GM20431 (cell line): ENCODE results near the gene KDM1B.
"Not testable (repeated sequence)": the region's sequence is repeated elsewhere in the genome, so short reads cannot be mapped to it uniquely, and the experiment has no call there.

Source experiments
- in situ Hi-C: fragments of 300-500 bp; cut with MseI, MboI; formaldehyde crosslinking; loops from one replicate; pipeline ENCODE4 v1.15.0; 2020; ENCODE audit warnings: low sequenced_read_pairs; ENCODE audit not compliant: unreplicated experiment

The KDM1B gene

GRCh38 chr6:18221288-18221615, 66.0 kb downstream of the KDM1B start:
- in situ Hi-C loops, result no loop called here

- in situ Hi-C loops, result not testable (repeated sequence)
Observed at GRCh38 chr6:18226451-18227105, 71.4 kb downstream of the KDM1B start.

DNA sequence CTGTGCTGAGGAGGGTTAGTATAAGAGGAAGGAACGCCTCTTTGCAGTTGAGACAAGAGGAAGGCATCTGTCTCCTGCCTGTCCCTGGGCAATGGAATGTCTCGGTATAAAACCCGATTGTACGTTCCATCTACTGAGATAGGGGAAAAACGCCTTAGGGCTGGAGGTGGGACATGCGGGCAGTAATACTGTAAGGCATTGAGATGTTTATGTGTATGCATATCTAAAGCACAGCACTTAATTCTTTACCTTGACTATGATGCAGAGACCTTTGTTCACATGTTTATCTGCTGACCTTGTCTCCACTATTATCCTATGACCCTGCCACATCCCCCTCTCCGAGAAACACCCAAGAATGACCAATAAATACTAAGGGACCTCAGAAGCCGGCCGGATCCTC, 71.9 kb downstream of the KDM1B start:
- in situ Hi-C loops, result not testable (repeated sequence)

- in situ Hi-C loops, result not testable (repeated sequence)
Observed at GRCh38 chr6:18228590-18228989, 73.4 kb downstream of the KDM1B start.

- in situ Hi-C loops, result not testable (repeated sequence)
Observed at GRCh38 chr6:18231856-18232255, 76.6 kb downstream of the KDM1B start.

GRCh38 chr6:18233770-18234169, 78.5 kb downstream of the KDM1B start:
- in situ Hi-C loops, result not testable (repeated sequence)

DNA sequence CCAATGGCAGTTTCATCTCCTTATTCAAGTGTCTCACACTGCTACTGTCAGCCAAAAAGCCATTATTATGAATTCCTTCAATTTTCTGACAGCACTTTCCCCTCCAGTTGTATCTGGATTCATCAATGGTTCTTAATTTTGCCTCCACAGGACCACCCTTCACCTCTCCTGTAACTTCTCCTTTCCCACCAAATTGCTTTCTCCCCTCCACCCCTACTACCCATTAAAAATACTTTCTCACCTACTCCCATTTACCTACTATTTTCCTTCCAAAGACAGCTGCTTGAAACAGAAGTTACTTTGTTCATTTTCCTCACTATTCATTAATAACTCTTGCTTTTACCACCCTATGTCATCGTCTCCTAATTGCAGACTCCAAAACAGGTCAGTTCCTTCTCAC, 79.3 kb downstream of the KDM1B start:
- in situ Hi-C loops, result no loop called here

- in situ Hi-C loops, result no loop called here
Observed at GRCh38 chr6:18235524-18235923, 80.3 kb downstream of the KDM1B start.

DNA sequence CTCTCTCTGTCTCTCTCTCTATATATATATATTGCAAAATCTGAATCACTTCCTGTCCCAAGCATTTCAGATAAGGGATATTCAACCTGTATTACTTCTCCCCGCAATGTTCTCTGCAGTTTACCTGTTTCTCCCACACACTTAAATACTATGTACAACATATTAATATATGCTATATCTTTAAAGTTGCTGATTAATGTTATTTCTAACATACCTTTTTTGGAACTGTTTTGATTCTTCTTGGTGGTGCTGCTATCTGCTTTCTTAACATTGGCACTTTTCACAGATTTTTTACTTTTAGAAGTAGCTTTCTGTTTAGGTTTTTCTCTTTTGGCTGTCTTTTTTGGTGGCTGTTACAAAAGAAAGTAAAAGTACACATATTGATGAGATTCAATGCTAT, 81.9 kb downstream of the KDM1B start:
- in situ Hi-C loops, result no loop called here

GRCh38 chr6:18240230-18240629, 85.0 kb downstream of the KDM1B start:
- in situ Hi-C loops, result no loop called here

- in situ Hi-C loops, result no loop called here
Observed at GRCh38 chr6:18241208-18242038, 86.2 kb downstream of the KDM1B start.

GRCh38 chr6:18242062-18242851, 87.0 kb downstream of the KDM1B start:
- in situ Hi-C loops, result no loop called here

DNA sequence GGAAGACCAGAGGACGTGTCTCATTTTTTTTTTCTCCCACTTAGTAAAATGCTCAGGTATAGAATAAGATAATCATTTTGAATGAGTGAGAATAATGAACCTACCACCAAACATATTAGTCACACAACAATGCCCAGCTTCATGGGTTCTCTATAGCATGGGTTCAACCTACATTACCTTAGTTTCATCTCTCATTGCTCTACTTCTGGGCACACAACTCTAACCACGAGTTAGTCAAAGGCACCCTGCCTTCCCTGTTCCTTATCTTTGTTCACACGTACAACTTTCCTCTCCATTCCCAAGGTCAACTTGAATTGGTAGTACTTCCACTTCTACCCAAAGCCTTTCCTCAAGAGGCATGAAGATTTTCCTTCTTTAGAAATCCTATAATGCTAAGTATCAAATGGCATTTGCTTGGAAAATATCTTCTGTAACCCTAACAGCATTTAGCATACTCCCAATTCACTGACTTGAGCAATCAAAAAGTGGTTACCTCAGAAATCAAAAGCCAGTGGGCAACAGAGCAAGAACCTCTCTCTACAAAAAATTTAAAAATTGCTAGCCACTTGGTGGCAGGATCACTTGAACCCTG, 88.2 kb downstream of the KDM1B start:
- in situ Hi-C loops, result no loop called here

GRCh38 chr6:18244251-18244650, 89.0 kb downstream of the KDM1B start:
- in situ Hi-C loops, result no loop called here

DNA sequence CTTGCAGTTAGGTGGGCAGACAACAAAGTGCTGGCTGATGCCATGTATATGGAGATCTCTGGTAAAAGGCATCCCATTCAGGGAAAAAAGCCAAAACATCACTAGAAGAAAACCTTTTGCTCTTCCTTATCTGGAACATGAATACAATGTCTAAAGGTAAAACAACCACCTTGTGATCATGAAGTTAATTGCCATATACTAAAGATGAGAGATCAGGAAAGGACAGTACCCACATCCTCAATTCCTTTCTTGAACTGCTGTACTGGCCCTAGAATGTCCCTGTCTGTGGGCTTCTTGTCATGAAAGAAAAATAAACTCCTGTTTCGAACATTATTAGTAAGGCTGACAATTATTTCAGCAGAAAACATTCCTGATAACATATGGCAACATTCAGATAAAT, 89.9 kb downstream of the KDM1B start:
- in situ Hi-C loops, result no loop called here

- in situ Hi-C loops, result no loop called here
Observed at GRCh38 chr6:18245642-18246041, 90.4 kb downstream of the KDM1B start.

GRCh38 chr6:18246205-18246604, 91.0 kb downstream of the KDM1B start:
- in situ Hi-C loops, result no loop called here

DNA sequence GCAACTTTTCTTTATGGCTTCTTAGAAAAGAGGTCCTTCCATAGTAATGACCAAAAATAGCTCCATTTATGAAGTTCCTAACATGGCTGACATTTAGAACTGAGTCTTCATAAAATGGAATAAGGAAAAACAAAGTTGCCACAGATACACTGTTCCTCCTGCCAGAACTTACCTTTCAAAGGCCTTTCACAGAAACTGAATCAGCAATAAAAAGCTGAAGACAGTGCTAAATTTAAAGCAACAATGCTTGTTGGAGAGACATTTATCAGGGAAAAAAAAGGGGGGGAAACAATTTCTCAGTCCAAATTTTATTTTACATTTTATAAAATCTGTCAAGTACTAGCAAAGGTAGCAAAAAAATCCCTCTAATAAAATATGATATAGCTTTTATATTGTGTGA, 91.8 kb downstream of the KDM1B start:
- in situ Hi-C loops, result no loop called here

GRCh38 chr6:18248698-18249097, 93.5 kb downstream of the KDM1B start:
- in situ Hi-C loops, result no loop called here

DNA sequence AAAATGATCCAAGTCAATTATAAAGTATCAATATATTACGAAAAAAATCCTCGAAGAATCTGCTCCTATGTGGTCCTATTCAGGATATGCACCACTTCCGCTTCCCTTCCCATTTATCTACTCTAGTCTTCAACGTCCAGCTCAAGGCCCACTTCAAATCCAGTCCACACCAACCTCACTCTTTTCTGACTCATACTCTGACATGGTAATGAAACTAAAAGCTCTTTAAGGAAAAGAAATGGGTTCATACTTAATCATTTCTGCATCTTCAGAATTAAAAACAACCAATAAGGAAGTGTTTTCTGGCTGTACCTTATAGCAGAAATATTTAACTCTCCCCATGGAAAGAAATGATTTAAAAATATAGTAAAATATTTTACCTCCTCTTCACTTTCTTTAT, 94.0 kb downstream of the KDM1B start:
- in situ Hi-C loops, result no loop called here

DNA sequence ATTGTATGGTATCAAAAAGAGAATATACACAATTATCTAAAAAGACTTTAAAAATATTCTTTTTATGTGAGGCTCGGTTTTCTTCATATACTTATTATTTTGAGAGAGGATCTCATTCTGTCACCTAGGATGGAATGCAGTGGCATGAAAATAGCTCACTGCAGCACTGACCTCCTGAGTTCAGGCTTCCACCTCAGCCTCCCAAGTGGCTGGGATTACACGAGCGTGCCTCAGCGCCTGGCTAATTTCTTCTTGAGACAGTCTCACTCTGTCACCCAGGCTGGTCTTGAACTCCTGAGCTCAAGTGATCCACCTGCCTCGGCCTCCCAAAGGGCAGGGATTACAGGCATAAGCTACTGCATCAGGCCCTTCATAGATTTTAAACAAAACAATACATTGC, 98.4 kb downstream of the KDM1B start:
- in situ Hi-C loops, result no loop called here
